H9 (cell line): Measurements from ENCODE around the gene PRKCB. TPM values are rescaled to one million over a fixed set of nuclear protein-coding genes. Genes with fewer than 3 reads are reported as not detected.

Experiments
- DNase-seq: peaks from one replicate; pipeline ENCODE4 v3.0.0-alpha.2; 2017
- H2AFZ ChIP-seq: one replicate; pipeline ENCODE4 v1.6.1; 2013; ENCODE audit warnings: mild to moderate bottlenecking, low read length, control low read depth, moderate library complexity
- H2AK5ac ChIP-seq: 2 replicates; pipeline ENCODE4 v1.6.1; 2013; ENCODE audit warnings: low read length, control low read depth, mixed read lengths; ENCODE audit not compliant: insufficient read length
- H2BK120ac ChIP-seq: one replicate; pipeline ENCODE4 v1.6.1; 2013; ENCODE audit warnings: low read depth, mild to moderate bottlenecking, low read length, control low read depth, inconsistent platforms; ENCODE audit not compliant: poor library complexity, severe bottlenecking
- H2BK12ac ChIP-seq: 2 replicates; pipeline ENCODE4 v1.6.1; 2013; ENCODE audit warnings: low read length, control low read depth, mixed read lengths, low read depth; ENCODE audit not compliant: insufficient read length
- H2BK15ac ChIP-seq: 2 replicates; pipeline ENCODE4 v1.6.1; 2013; ENCODE audit warnings: low read depth, low read length, control low read depth
- H2BK20ac ChIP-seq: one replicate; pipeline ENCODE4 v1.6.1; 2013; ENCODE audit warnings: low read depth, mild to moderate bottlenecking, low read length, control low read depth, inconsistent platforms; ENCODE audit not compliant: poor library complexity, severe bottlenecking
- H2BK5ac ChIP-seq: 2 replicates; pipeline ENCODE4 v1.6.1; 2013; ENCODE audit warnings: low read length, control low read depth, mixed read lengths; ENCODE audit not compliant: insufficient read length
- H3K14ac ChIP-seq: 2 replicates; pipeline ENCODE4 v1.6.1; 2013; ENCODE audit warnings: low read length, control low read depth; ENCODE audit not compliant: insufficient read depth
- H3K18ac ChIP-seq: 2 replicates; pipeline ENCODE4 v1.6.1; 2013; ENCODE audit warnings: low read depth, mild to moderate bottlenecking, mixed read lengths, low read length, control low read depth; ENCODE audit not compliant: insufficient read length
- H3K23ac ChIP-seq: 2 replicates; pipeline ENCODE4 v1.6.1; 2013; ENCODE audit warnings: low read length, control low read depth, mixed read lengths, low read depth; ENCODE audit not compliant: insufficient read length
- H3K23me2 ChIP-seq: 2 replicates; pipeline ENCODE4 v1.6.1; 2013; ENCODE audit warnings: low read depth, mild to moderate bottlenecking, mixed read lengths, low read length, control low read depth; ENCODE audit not compliant: insufficient read length, poor library complexity, severe bottlenecking
- H3K27ac ChIP-seq: 2 replicates; pipeline ENCODE4 v1.5.1; 2013; ENCODE audit warnings: low read length, control low read depth, mixed read lengths, low read depth; ENCODE audit not compliant: insufficient read length
- H3K27me3 ChIP-seq: 2 replicates; pipeline ENCODE4 v1.6.1; 2013; ENCODE audit warnings: low read length, control low read depth, inconsistent platforms; ENCODE audit not compliant: insufficient read depth
- H3K4ac ChIP-seq: 2 replicates; pipeline ENCODE4 v1.6.1; 2013; ENCODE audit warnings: low read depth, mild to moderate bottlenecking, control low read depth, inconsistent platforms, low read length, moderate library complexity
- H3K4me1 ChIP-seq: 2 replicates; pipeline ENCODE4 v1.6.1; 2013; ENCODE audit warnings: low read length, control low read depth, inconsistent platforms; ENCODE audit not compliant: insufficient read depth
- H3K4me2 ChIP-seq: 2 replicates; pipeline ENCODE4 v1.6.1; 2013; ENCODE audit warnings: low read length, control low read depth, mixed read lengths; ENCODE audit not compliant: insufficient read length, insufficient read depth
- H3K56ac ChIP-seq: 2 replicates; pipeline ENCODE4 v1.6.1; 2013; ENCODE audit warnings: low read depth, mild to moderate bottlenecking, mixed read lengths, low read length, control low read depth; ENCODE audit not compliant: insufficient read length
- H3K79me1 ChIP-seq: 2 replicates; pipeline ENCODE4 v1.6.1; 2013; ENCODE audit warnings: low read depth, mild to moderate bottlenecking, moderate library complexity, low read length, control low read depth, inconsistent platforms; ENCODE audit not compliant: insufficient read depth, poor library complexity, severe bottlenecking
- H3K79me2 ChIP-seq: 2 replicates; pipeline ENCODE4 v1.6.1; 2013; ENCODE audit warnings: low read length, control low read depth, inconsistent platforms; ENCODE audit not compliant: insufficient read depth
- H3K9ac ChIP-seq: 2 replicates; pipeline ENCODE4 v1.6.1; 2013; ENCODE audit warnings: low read length, control low read depth, mixed read lengths; ENCODE audit not compliant: insufficient read length; ENCODE audit errors: extremely low read depth
- H3K9me3 ChIP-seq: one replicate; pipeline ENCODE4 v1.6.1; 2013; ENCODE audit warnings: low read depth, low read length, inconsistent platforms; ENCODE audit not compliant: control insufficient read depth
- H3T11ph ChIP-seq: one replicate; pipeline ENCODE4 v1.6.1; 2013; ENCODE audit warnings: mild to moderate bottlenecking, low read length, control low read depth, inconsistent platforms
- H4K20me1 ChIP-seq: one replicate; pipeline ENCODE4 v1.6.1; 2013; ENCODE audit not compliant: control insufficient read depth, insufficient read length, insufficient read depth
- H4K5ac ChIP-seq: 2 replicates; pipeline ENCODE4 v1.6.1; 2013; ENCODE audit warnings: low read depth, mild to moderate bottlenecking, mixed read lengths, low read length, control low read depth; ENCODE audit not compliant: insufficient read length
- H4K8ac ChIP-seq: replicated peaks from 2 replicates; pipeline ENCODE4 v1.6.1; 2013; ENCODE audit warnings: low read length, control low read depth, mixed read lengths, low read depth; ENCODE audit not compliant: insufficient read length
- H4K91ac ChIP-seq: 2 replicates; pipeline ENCODE4 v1.6.1; 2013; ENCODE audit warnings: low read depth, mild to moderate bottlenecking, moderate library complexity, mixed read lengths, low read length, control low read depth; ENCODE audit not compliant: insufficient read length
- H3K27ac Mint-ChIP-seq, 3 experiments: 2 replicates in 2 of 3; 3 replicates in 1 of 3; pipeline ENCODE4 v1.8.0; 2020 to 2021; ENCODE audit warnings: mixed read lengths in 3 of 3, mild to moderate bottlenecking in 1 of 3, moderate library complexity in 1 of 3
- H3K27me3 Mint-ChIP-seq: 2 replicates; pipeline ENCODE4 v1.8.0; 2021; ENCODE audit warnings: low read depth, mild to moderate bottlenecking, moderate library complexity, mixed read lengths
- H3K36me3 Mint-ChIP-seq, 3 experiments: 2 replicates in 2 of 3; 3 replicates in 1 of 3; pipeline ENCODE4 v1.8.0; 2020 to 2021; ENCODE audit warnings: low read depth in 3 of 3, mixed read lengths in 3 of 3; ENCODE audit not compliant: insufficient read depth in 1 of 3
- H3K4me1 Mint-ChIP-seq, 2 experiments: 2 replicates each; pipeline ENCODE4 v1.8.0; 2020; ENCODE audit warnings: mixed read lengths in 2 of 2
- H3K4me3 Mint-ChIP-seq, 2 experiments: 2 replicates in 1 of 2; 3 replicates in 1 of 2; pipeline ENCODE4 v1.8.0; 2020 to 2021; ENCODE audit warnings: mild to moderate bottlenecking in 2 of 2, mixed read lengths in 2 of 2, moderate library complexity in 1 of 2
- H3K9me3 Mint-ChIP-seq, 2 experiments: 2 replicates in 1 of 2; 3 replicates in 1 of 2; pipeline ENCODE4 v1.8.0; 2020; ENCODE audit warnings: mild to moderate bottlenecking in 2 of 2, mixed read lengths in 2 of 2, moderate library complexity in 1 of 2
- CTCF ChIP-seq: fragments of 200-600 bp; sonication (generic); conservative IDR thresholded peaks from 3 replicates; pipeline ENCODE4 v1.8.0; 2021; ENCODE audit warnings: antibody characterized with exemption, mild to moderate bottlenecking
- WGBS: extraction: QIAGEN DNeasy Blood & Tissue Kit; methylation state at CpG from one replicate; pipeline ENCODE4 v1.1.7; 2013; ENCODE audit warnings: missing lambda C conversion rate, low lambda C conversion rate, mixed read lengths; ENCODE audit not compliant: insufficient read length; ENCODE audit errors: extremely low coverage; 5-methylcytosine and 5-hydroxymethylcytosine counted together
- total RNA-seq: library from RNA; stranded (reverse); gene quantifications from 2 replicates; pipeline ENCODE4 v1.2.1, GENCODE V29; 2021

The PRKCB gene
- total RNA-seq, 1 experiment from 2014 or later = 7.0 TPM

- Mint-ChIP-seq H3K4me1 (peaks cover 15 to 25% of the 10 kb centered on the region in 2 experiments), H3K36me3 (no peaks in the 10 kb centered on the region), H3K9me3 (no peaks in the 10 kb centered on the region; a peak in 1 of 5 replicates), H3K27me3 (peaks cover 40% of the 10 kb centered on the region), H3K27ac (no peak overlapping the region), H3K4me3 (no peak overlapping the region)
- no peak overlapping the region for H2AK5ac ChIP-seq
- no peak for TF ChIP-seq CTCF
- H2BK5ac ChIP-seq = no peak overlapping the region
- no peak overlapping the region for H3K9ac ChIP-seq
- no peaks in the 10 kb centered on the region for H3K9me3 ChIP-seq
- H2AFZ ChIP-seq = no peak overlapping the region
- no CpG with 5 or more reads among the region's 6 CpGs for WGBS
- H4K8ac ChIP-seq = no peak overlapping the region
- H3K79me2 ChIP-seq = no peaks in the 10 kb centered on the region
- no peak overlapping the region for H2BK12ac ChIP-seq
- no peak overlapping the region for H4K5ac ChIP-seq
- H3K56ac ChIP-seq = no peak overlapping the region
- H3K4ac ChIP-seq = no peak overlapping the region
- no peak overlapping the region for H3K4me2 ChIP-seq
- no peak overlapping the region for H3K18ac ChIP-seq
- no peaks in the 10 kb centered on the region for H4K20me1 ChIP-seq
- no peaks in the 10 kb centered on the region for H3K23me2 ChIP-seq
- no peak overlapping the region for H2BK120ac ChIP-seq
- DNase-seq = no peak
- no peak overlapping the region for H3K14ac ChIP-seq
- H4K91ac ChIP-seq = no peak overlapping the region
- H2BK15ac ChIP-seq = no peak overlapping the region
- H2BK20ac ChIP-seq = no peak overlapping the region
- H3K27me3 ChIP-seq = no peaks in the 10 kb centered on the region
- H3T11ph ChIP-seq = no peak overlapping the region
- peaks cover 3% of the 10 kb centered on the region; the same call in 1 of the 2 replicates for H3K4me1 ChIP-seq
- H3K79me1 ChIP-seq = no peaks in the 10 kb centered on the region
- no peak overlapping the region for H3K23ac ChIP-seq
- no peak overlapping the region for H3K27ac ChIP-seq
Observed at GRCh38 chr16:23965137-23965733, 129.5 kb downstream of the PRKCB start.
